Middle frontal gyrus (tissue), 1 donor: Measurements from ENCODE around the gene RORB.

Experiments
- DNase-seq: peaks from one replicate; pipeline ENCODE4 v3.0.0-alpha.2; 2015; ENCODE audit warnings: low spot score; ENCODE audit errors: extremely low spot score

Gene RORB

GRCh38 chr9:74711341-74711740 lies 214.2 kb downstream of the RORB start:
- DNase-seq, result no peak

GRCh38 chr9:74718709-74719108 lies 221.6 kb downstream of the RORB start:
- no peak for DNase-seq

- DNase-seq, result no peak
Measured at GRCh38 chr9:74719306-74719705, 222.2 kb downstream of the RORB start.

GRCh38 chr9:74721696-74722660 lies 224.8 kb downstream of the RORB start:
- DNase-seq, result no peak

- no peak for DNase-seq
Measured at GRCh38 chr9:74724317-74724716, 227.2 kb downstream of the RORB start.

- DNase-seq, result no peak
Measured at GRCh38 chr9:74726581-74726980, 229.4 kb downstream of the RORB start.

- no peak for DNase-seq
Measured at GRCh38 chr9:74728176-74728575, 231.0 kb downstream of the RORB start.

GRCh38 chr9:74729136-74729695 lies 232.1 kb downstream of the RORB start:
- no peak for DNase-seq

GRCh38 chr9:74735761-74736160 lies 238.6 kb downstream of the RORB start:
- DNase-seq, result no peak

GRCh38 chr9:74736646-74737045 lies 239.5 kb downstream of the RORB start:
- DNase-seq, result no peak

- DNase-seq, result no peak
Measured at GRCh38 chr9:74742191-74742790, 245.2 kb downstream of the RORB start.
